Measurements from ENCODE around the gene METTL24.
"Not testable (repeated sequence)": the region's sequence is repeated elsewhere in the genome, so short reads cannot be mapped to it uniquely, and the experiment has no call there.

METTL24 gene

GRCh38 chr6:110315869-110316398 lies 42.2 kb downstream of the METTL24 start:
- no peak for DNase-seq

- no peak for DNase-seq
Measured at GRCh38 chr6:110315207-110315868, 42.8 kb downstream of the METTL24 start.

GRCh38 chr6:110310861-110311446 lies 47.2 kb downstream of the METTL24 start:
- DNase-seq = no peak

GRCh38 chr6:110309432-110309831 lies 48.7 kb downstream of the METTL24 start:
- not testable (repeated sequence) for DNase-seq

- DNase-seq = no peak
Measured at GRCh38 chr6:110307368-110307767, 50.8 kb downstream of the METTL24 start.

GRCh38 chr6:110305832-110306231 lies 52.3 kb downstream of the METTL24 start:
- not testable (repeated sequence) for DNase-seq

- not testable (repeated sequence) for DNase-seq
Measured at GRCh38 chr6:110303692-110304091, 54.5 kb downstream of the METTL24 start.

GRCh38 chr6:110298916-110299315 lies 59.2 kb downstream of the METTL24 start:
- DNase-seq = no peak

- no peak for DNase-seq
Measured at GRCh38 chr6:110298411-110298810, 59.7 kb downstream of the METTL24 start.

GRCh38 chr6:110296241-110297025 lies 61.7 kb downstream of the METTL24 start:
- DNase-seq = no peak

- DNase-seq = no peak
Measured at GRCh38 chr6:110295451-110296165, 62.5 kb downstream of the METTL24 start.

- DNase-seq = no peak
Measured at GRCh38 chr6:110287462-110288341, 70.4 kb downstream of the METTL24 start.

- no peak for DNase-seq
Measured at GRCh38 chr6:110285306-110286060, 72.7 kb downstream of the METTL24 start.

- peak in 3 of 56 donors; percentile 7 to 12 (median 8) for DNase-seq
Measured at GRCh38 chr6:110284855-110285254, 73.3 kb downstream of the METTL24 start.

- DNase-seq = no peak
Measured at GRCh38 chr6:110283657-110284056, 74.5 kb downstream of the METTL24 start.

- DNase-seq = peak in 1 of 56 donors; percentile 8
Measured at GRCh38 chr6:110282412-110282811, 75.7 kb downstream of the METTL24 start.

- DNase-seq = no peak
Measured at GRCh38 chr6:110277100-110277665, 81.0 kb downstream of the METTL24 start.

- DNase-seq = not testable (repeated sequence)
Measured at GRCh38 chr6:110272781-110273180, 85.4 kb downstream of the METTL24 start.

- DNase-seq = no peak
Measured at GRCh38 chr6:110271732-110272022, 86.5 kb downstream of the METTL24 start.

- DNase-seq = no peak
Measured at GRCh38 chr6:110270165-110270564, 88.0 kb downstream of the METTL24 start.
